Measurements from ENCODE around the gene NEDD4L.

DNA sequence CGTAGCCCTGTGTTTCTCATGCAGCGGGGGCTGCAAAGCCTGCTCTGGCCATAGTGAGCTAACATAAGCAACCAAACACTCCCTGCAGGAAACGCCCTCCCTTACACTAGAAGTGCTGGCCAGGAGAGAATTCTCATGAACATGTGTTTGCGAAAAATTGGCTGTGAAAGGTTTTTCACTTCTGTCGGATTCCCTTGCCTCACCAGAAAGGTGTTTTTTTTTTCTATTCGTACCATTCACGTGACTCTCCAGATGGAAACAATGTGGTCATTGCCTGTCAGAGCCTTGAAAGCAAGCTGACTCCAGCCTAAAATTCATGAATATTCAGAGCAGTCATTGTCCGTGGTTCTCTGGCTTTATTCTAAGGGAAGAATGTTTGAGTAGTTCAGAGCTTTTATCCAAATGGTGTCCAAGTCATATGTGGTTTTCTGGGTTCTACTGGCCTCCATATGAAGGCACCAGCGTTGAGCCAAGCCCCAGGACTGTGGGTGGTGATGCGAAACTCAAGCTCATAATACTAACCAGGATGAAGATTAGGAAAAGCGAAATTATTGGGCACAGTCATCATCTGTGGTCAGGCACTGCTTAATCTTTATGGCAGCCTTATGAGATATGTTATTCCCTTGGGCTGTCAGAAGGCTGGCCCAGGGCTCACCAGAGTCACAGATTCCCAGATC lies 348.4 kb downstream of the NEDD4L start:
- TF ChIP-seq, protein P1, sequence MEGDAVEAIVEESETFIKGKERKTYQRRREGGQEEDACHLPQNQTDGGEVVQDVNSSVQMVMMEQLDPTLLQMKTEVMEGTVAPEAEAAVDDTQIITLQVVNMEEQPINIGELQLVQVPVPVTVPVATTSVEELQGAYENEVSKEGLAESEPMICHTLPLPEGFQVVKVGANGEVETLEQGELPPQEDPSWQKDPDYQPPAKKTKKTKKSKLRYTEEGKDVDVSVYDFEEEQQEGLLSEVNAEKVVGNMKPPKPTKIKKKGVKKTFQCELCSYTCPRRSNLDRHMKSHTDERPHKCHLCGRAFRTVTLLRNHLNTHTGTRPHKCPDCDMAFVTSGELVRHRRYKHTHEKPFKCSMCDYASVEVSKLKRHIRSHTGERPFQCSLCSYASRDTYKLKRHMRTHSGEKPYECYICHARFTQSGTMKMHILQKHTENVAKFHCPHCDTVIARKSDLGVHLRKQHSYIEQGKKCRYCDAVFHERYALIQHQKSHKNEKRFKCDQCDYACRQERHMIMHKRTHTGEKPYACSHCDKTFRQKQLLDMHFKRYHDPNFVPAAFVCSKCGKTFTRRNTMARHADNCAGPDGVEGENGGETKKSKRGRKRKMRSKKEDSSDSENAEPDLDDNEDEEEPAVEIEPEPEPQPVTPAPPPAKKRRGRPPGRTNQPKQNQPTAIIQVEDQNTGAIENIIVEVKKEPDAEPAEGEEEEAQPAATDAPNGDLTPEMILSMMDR (optimal IDR thresholded peaks at IDR 0.05 in 1 of 3, IDR thresholded peaks at IDR 0.05 in 1 of 3, conservative IDR thresholded peaks at IDR 0.05 in 1 of 3; ENCODE audit: extremely low read depth in 1 of 3, insufficient read depth in 2 of 3, low read length in 3 of 3): no peak
- no peak for TF ChIP-seq EZH2 (IDR thresholded peaks at IDR 0.05; ENCODE audit: low read length)

All from keratinocyte (primary cell).